Stimulated activated naive CD4-positive, alpha-beta T cell (primary cell): ENCODE measurements around the gene ABCC12.

ENCODE experiments used
- DNase-seq, 6 experiments: peaks; one replicate each; lab custom pipeline; 2025; lab: John Stamatoyannopoulos, UW

The ABCC12 gene

DNA sequence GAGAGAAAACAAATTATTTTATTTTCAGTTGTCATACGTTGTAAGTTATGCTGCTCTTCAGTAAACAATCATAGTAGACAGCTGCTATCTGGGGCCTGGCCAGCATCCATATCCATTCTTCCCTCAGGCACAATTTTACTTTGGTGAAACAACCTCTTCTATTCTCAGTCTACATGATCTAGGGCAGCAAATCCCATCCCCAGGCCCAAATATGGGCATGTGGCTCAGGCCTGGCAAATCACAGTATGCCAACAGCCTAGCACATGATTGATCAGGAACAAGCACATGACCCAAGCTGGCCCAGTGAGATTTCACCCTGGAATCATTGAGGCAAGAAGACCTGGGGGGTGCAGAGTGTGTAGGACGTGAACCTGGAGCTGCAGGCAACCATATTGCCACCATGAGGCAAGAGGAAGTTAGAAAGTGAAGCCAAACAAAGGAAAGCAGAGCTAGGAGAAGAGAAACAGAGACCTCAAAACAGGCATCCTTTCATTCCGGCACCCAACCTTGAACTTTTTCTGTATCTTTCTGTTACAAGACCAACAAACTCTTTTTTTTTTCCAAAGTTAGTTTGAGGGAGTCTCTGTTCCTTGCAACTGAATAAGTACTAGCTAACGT lies 10.3 kb upstream of the ABCC12 start:
- no peak for DNase-seq

DNA sequence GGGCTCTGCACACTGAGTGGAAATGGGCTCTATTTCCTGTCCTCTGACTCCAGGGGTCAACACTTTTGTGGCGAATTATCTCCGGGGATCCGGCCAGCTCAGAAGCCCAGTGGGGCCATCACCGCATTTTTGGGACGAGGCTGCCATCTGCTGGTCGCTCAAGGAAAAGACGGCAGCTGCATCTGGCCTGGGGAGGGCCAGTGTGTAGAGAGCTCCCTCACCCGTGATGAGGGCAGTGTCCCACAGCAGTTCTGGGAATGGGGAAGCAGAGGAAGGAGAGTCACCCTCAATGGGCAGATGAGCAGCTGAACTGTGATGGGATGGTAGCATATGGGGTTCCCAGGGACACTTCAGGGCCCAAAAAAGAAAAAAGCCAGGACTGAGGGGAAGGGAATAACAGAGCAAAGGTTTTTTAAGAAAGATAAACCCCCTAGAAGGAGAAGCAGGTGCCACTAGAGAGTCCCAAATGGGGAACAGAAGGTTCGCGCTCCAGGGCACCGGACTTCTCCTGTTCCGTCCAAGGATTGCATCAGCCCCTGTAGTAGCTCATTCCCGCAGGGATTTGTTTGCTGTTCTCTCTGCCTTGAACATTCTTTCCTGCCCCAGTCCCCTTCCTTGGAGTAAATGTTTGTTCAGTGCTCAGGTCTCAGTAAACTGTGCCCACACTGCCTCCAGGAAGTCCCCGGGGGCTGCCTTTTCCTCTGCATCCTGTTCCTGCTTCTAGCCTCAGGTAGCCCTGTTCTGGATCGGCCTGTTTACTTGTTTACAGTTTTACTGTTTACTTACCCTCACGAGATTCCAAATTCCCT lies 9.3 kb upstream of the ABCC12 start:
- DNase-seq = peak; percentile 2 to 58 (median 38)

DNA sequence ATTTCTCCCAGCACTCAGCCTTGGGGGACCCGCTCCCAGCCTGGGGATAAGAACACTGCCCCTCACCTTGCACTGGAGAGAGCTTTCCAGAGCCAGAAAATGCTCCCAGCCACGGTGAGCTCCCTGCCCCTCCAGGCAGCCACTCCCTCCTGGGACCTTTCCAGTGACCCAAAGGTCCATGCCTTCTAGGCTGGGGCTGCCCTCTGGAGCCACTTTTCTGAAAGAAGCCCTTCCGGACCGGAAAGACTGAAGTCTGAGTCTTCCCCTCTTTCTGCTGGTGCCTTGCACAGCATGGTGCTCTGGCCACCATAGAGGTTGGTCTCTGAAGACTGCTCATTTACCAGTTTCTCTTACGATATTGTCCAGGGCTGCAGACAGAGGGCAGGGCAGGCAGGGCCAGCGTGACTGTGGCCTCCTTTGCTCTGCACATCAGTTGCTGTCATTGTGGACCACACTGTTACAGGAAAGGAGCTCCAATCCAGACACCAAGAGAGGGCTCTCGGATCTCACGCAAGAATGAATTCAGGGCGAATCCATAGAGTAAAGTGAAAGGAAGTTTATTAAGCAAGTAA lies 7.1 kb upstream of the ABCC12 start:
- DNase-seq = no peak

DNA sequence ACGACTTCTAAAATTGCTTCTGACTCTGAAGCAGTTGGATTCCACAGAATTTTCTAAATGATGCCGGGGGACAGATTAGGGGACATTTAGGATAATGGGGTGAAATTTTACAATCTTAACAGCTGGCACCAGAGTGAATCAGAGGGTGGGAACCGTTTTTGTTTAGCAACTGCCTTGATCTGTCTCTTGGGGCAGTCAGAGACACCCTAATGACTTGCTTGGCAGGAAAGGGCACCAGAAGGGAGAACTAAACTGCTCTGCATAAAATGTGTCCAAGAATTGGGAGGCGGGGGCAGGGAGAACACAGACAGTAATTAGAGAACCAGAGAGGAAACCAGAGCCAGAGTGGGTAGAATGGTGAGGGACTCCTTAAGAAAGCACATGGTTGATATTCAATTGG lies 6.1 kb upstream of the ABCC12 start:
- DNase-seq = no peak

DNA sequence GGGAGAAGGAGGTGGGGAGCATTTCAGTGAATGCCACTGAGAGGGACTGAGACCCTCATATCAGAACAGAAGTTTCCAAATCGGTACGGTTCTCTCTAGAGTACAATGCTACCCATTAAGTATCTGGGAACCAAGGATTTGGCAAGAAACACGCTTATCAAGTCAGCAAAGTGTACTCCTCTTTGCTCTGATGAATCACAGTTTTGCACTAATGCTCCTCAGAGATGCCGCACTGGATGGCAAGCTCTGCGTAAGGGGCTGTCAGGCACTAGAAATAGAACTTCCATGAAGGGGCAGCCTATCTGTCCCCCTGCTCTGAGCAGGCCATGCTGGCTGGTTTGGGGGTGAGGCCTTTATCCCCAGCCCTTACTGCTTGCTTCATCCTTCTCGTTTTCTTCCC lies 4.8 kb upstream of the ABCC12 start:
- DNase-seq = no peak

DNA sequence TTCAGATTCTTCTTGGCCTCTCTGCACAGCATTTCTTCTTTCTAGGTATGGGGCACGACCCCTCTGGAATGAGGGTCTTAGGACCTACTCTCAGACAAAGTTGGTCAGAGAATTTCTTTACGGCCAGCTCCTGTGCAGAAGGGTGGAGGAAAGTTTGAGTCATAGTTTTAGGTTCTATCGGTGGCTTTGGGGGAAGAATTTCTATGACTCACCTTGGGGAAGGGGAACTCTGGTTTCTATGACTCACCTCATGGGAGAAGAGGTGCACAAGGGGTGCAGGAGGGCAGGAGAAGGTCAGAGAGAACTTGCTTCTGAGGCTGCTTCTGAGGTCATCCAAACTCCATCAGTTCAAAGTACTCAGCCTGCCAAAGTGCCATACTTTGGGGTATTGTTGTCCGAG lies 2.5 kb upstream of the ABCC12 start:
- no peak for DNase-seq

DNA sequence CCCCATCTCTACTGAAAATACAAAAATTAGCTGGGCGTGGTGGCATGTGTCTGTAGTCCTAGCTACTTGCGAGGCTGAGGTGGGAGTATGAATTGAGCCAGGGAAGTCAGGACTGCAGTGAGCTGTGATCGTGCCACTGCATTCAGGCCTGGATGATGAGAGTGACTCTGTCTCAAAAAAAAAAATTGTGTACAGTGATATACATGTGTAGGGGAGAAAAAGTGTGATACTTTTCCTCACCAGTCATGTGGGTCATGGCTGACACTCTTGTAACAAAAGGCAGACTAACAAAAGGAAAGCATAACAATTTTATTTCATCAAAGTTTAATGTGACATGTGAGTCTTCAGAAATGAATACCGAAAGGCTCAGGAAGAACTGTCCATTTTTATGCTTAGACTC lies 2.0 kb upstream of the ABCC12 start:
- no peak for DNase-seq

DNA sequence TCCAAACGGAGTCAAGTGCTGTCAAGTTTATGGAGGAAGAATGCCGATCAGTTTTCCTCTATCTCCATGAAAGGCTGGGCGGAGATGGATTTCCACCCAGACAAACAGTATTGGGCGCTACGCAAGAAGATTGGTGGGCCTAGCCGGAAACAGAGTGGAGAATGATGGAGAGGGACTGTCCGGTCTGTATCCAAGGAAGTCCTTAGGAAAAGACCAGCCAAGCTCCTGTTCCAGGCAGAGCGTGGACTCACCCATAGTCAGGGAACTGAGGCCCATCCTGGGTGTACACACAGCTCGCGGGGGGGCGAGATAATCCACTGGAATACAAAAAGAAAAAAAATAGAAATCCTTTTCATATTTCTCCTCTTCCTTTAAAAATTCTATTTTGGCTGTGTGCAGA lies 1.5 kb upstream of the ABCC12 start:
- no peak for DNase-seq

DNA sequence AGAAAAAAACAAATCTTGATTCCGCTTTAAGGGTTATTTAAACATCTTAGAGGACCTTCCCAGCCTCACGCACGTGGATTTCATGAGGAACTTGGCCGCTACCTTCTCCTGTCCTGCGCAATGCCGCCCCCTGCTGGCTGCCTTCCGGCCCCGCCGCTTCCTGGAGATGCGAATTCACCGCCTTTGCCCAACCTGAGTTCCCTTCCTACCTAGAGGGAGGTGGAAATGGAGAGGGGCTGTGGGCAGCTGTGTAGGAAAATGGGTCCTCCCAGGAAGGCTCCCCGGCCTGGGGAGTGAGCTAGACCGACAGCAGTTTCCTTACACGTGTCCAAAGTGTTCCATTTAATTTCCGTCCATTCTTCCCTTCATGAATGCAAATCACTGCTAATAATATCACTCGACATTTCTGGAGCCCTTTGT lies 1.0 kb upstream of the ABCC12 start:
- DNase-seq = peak; percentile 45 to 76 (median 60)

DNA sequence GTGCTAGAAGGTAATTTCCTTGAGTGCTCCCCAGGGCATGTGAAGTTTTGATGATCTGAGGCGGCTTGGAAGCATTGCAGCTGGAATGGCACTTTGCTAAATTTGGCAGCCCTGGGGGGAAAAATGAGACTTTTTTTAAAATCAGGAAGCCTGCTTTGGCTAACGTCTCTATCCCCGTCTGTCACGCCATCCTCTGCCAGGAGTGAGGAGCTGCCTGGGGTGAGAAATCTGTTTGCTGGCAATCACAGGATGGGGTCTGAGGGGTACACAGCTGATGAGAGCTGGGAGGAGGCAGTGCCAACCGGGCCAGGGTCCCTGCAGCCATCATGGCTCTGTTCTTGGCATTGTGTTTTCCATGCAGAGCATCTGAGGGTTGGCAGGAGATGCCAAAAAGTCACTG lies 2.0 kb downstream of the ABCC12 start:
- no peak for DNase-seq

DNA sequence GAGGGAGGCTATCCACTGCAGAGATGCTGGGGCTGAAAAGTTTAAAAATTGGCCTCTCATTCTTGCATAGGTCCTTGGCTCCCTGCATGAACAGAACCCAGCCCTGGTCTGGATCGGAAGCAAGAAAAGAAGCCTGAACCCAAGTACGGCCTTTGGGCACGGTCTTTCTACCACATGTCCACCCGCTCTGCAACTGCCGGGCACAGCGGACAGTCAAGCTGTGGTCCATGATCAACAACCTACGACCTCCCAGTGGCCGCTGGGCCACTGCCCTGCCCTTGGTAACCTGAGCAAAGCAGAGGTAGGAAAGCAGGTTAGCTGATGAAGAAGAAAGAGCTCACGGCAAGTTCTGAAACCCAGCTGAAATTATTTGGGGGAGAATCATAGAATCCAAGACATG lies 3.6 kb downstream of the ABCC12 start:
- DNase-seq = no peak

DNA sequence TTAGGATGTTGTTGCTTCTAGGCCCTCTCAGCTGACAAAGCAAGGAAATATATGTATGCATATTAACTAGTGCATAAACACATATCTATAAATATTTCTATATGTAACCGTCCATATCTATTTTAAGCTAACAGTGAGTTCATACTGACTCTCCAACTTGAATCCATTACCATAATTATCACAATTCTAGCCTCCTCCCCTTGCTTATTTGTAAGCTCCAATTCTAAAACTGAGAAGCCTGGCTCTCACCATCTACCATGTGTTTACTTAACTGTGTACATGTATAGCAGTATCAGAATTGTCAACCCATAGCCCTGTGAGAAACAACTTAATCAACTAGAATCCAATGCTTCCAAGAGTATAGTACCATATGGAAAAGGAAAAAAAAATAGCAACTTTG lies 5.1 kb downstream of the ABCC12 start:
- DNase-seq = no peak

DNA sequence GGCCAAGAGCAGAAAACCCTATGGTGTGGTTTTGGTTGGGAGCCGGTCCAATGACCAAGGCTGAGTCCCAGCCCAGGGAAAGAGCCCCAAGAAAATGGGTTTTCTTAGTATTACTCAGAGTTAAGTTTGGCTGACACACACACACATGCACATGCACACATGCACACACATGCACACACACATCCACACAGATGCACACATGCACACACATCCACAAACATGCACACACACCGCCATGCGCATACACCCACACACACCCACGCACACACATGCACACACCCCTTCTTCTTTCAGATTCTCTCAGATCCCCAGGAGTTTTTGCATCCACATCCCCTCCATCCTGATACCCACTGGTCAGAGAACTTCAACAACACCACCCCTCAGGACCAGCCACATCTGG lies 9.1 kb downstream of the ABCC12 start:
- DNase-seq = no peak

DNA sequence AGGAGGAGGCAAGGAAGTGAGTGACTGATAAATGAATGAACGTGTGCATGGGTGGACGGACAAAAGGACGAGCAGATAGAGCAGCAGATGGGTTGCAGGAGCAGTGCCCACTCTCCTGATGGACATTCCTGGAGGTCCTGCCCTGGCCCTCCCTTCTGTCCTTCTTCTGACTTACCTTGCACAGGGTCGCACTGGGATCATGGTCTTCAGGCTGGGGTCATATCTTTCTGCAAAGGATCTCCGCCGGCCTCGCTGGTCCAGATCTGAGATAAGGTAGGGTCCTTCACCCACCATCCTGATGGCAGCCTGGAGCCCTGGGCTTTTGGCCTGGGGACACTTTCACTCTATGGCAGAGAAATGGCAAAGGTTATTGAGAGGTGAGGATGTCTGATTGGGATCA lies 9.7 kb downstream of the ABCC12 start:
- no peak for DNase-seq

DNA sequence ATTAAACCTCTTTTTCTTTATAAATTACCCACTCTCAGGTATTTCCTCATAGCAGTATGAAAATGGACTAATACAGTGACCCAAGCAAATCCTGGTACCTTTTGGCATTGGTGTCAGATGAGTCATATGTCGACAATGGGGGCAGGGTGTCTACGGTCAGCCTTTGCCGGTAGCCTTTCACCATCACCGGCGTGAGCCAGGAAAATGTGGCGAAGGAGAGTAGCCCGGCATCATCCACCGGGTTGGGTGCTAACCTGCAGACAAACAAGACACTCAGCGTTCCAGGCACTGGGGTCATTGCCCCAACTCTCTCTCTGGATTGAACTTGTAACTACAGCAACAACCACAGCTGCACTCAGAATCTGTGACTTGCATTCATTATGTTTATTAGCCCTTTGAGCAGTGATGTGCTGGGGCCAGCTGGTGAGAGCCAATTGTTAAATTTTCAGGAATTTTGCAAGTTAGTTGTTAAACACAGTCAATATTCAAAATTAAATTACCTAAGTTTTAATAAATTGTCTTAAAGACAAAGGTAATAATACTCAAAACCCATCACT lies 11.9 kb downstream of the ABCC12 start:
- no peak for DNase-seq

DNA sequence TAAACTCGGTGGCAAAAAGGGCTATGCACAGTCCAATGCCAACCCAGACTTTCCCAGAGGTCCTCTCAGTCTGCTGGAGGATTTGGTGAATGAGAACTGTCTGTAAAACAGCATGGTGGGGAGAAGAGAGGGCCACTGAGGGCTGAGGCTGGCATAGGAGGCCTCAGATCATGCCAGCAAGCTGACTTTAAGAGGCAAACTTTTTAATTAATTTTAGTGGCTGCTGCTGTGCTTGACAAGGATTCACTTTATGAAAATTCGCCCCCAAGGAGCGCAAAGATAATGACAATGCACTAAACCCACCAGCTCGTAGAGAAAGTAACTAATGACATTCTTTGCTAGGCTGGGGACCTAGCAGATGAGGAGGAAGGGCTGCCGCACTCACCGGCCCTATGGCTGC lies 15.0 kb downstream of the ABCC12 start:
- no peak for DNase-seq

DNA sequence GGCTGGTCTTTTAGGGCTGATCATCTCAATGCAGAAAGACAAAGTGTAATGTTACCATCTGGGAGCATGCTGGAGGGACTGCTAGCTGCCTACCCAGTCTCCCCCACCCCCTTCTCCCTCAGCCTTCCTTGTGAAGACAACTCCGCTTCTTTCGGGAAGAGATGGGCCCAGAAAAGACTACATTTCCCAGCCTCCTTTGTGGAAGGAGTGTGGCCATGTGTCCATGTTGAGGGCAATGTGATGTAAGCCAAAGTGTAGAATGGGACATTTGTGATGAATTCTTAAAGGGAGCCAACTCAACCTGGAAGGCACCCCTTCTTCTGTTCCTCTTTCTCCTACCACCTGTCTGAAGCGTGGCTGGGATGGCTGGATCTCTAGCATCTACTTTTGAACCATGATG lies 16.3 kb downstream of the ABCC12 start:
- no peak for DNase-seq

DNA sequence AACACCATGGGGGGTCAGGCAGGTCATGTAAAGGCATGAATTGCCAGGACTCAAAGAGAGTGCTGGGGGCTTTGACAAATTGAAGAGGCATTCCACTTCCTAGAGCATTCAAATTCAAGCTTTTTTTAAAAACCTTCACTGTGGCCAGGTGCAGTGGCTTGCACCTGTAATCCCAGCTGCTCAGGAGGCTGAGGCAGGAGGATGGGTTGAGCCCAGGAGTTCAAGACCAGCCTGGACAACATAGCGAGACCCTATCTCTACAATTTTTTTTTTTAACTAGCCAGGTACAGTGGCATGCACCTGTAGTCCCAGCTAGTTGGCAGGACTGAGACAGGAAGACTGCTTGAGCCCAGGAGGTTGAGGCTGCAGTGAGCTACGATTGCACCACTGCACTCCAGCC lies 17.2 kb downstream of the ABCC12 start:
- DNase-seq = no peak

DNA sequence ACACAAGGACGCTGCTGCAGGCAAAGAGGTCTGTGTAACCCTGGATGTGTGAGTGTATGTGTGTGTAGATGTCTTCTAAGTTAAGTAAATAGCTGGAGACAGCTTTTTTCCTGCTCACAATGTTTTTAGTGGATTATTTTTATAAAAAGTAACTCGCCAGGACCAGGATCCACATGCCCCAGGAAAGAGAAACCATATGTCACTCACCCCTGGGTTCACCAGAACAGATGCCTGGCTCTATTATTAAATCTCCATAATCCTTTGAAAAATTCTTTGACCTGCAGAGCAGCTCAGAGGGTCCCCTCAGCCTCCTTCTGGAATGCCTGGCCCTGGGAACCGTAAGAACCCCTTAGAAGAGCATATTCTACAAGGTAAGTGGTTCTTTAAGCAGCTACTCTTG lies 18.0 kb downstream of the ABCC12 start:
- no peak for DNase-seq

DNA sequence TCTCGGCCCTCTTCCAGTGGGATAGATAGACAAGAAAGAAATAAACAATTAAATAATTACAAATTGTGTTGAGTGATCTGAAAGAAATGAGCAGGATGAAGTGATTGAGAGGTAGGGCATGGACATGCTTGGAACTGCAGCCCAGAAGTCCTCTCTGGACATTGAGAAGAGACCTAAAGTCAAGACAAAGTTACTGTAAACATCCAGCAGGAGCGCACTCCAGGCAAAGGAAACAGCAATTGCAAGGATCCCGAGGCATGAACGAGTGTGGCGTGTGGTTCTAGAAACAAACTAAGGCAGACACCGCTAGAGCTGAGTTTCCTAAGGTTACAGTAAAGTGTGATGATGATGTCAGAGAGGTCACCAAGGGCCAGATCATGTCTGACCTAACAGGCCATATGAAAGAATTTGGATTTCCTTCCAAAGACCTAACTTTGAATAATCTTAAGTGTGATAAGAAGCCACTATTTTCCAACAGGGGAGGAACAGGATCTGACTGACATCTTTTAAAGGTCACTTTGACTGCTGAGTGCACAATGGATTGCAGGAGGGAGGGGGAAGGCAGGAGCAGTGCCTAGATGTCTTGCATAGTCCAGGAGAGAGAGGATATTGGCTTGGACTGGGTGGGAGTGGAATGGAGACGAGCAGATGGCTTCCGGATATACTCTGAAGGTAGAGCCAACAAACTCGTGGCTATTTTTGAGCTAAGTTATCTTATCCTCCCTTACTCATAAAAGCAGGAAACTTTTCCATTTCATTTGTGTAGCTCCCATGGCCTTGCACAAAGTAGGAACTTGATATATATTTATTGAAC lies 19.0 kb downstream of the ABCC12 start:
- DNase-seq = no peak

DNA sequence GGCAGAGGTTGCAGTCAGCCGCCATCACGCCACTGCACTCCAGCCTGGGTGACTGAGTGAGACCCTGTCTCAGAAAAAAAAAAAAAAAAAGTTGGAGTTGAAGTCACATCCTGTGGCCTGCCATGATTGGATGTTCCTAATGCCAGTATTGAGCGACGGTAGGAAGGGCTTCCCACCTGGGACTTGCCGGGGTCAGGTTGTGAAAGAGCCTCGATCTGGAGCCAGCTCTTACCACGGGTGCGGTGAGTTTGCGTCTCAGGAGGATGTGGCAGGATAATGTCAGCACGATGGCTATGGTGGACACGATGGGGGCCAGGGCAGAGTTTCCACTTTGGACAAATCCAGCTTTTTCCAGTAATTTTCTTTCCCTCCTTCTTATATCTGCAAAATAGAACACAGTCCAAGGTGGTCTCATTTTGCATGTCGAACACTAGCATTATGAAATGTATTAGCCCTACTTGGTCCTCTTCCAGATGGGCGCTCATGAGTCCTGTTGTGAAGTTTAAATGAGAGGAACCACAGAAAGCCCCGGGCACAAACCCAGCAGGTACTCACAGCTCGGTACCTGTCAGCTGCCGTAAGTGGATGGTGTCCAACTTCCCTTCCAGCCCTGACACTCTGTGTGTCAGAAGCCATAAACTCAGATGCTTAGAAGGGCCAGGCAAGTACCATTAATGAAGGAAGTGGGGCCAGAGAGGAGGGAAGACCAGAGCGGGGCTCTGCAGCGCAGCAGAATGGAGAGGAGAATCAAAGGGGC lies 22.2 kb downstream of the ABCC12 start:
- DNase-seq = no peak

DNA sequence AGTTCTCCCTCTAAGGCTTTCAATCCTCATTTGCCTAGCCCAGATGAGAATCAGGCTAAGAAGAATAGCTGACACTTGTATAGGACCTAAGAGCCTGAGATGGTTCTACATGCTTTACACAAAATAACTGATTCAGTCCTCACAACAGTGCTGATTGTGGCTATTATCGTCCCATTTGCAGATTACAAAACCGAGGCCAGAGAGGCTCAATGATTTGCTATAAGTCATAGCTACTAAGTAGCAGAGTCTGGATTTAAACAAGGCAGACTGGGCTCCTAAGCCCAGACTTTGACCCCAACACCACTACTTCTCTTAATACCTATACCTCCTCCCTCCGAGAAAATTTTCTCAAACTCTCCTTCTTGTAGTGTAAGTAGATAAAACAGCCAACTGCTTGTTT lies 23.1 kb downstream of the ABCC12 start:
- no peak for DNase-seq
